ENCODE results near the gene PPP1R3F.
"Not testable (repeated sequence)": the region's sequence is repeated elsewhere in the genome, so short reads cannot be mapped to it uniquely, and the experiment has no call there.

The PPP1R3F gene

DNA sequence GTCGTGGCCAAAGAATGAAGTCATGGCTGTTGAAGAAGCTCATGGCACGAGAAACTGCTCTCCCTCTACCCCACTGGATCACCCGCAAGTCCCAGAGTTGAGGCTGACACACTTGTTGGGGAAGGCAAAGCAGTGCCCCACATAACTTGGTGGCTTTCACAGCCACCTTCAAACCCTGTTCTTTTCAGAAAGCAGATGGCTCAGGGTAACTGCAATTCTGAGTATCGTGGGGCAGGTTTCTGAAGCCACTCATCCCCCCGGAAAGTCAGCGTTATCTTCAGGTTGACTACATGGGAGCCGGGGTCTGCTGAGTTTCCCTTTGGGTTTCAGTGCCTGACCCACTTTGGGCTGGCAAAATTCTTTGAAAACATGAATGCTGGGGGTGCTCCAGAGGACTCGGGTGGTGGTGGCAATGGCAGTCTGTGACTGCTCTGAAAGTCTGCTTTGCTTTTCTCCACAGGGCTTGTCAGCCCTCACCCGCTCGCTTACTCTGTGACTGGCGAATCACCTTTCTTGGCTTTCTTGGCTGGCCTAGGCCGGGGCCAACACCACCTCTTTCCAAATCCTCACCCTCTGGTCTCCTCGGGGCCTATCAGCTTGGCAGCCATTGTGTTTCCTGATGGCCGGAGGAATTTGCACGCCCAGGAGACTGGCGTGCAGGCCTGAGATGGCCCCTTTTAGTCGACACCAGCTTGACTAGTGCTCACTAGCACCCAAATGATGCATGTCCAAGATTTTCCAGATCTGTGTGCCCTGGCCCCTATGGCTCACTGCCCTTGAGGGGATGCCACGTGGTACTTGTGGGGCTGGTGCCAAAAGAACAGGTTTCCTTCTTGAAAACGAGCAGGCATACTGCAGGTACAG lies 7.3 kb downstream of the PPP1R3F start:
- no peak for DNase-seq

DNA sequence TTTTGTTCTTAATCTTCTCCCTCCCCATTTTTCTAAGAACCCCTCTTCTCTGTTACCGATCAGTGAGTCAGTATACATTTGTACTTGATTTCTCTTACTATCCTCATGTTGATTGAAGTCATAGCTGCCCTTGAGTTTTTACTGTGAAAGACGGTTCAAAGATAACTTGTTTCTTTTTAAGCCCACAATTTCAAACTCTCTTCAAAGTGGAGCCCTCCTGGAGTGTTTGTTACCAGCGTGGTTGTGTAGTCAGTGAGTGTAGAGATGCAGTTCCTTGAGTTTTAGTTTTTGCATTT lies 7.9 kb downstream of the PPP1R3F start:
- no peak for DNase-seq

DNA sequence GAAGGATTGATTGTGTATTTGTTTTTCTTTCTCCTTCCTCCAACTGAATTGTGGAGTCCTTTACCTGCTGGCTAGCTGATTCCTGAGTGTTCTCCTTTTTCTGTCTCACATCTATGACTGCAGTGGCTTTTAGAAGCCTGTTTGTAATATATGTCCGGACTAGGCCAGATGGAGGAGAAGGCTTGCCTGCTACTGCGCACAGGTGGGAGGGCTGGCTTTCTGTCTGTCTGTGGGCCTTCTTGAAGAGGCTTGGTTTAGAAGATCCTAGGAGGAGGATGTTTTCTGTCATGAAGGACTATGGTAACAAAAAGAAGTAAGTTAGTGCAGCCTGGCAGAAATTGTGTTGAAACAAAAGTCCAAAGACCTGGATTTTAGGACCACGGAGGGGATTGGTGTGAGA lies 8.5 kb downstream of the PPP1R3F start:
- no peak for DNase-seq

DNA sequence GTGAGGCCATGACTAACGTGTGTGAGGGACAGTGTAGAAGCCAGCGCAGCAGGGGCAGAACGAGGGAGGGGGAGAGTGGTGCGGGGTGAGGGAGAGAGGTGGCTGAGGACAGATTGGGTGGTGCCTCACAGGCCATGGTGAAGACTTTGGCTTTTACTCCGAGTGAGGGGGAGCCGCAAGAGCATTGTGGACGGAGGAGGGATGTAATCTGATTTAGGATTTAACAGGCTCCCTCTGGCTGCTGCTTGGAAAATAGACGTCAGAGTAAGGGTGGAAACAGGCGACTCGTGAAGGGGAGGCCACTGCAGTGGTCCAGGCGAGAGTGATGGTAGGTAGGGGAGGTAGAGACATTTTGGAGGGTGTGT lies 13.0 kb downstream of the PPP1R3F start:
- DNase-seq = no peak

DNA sequence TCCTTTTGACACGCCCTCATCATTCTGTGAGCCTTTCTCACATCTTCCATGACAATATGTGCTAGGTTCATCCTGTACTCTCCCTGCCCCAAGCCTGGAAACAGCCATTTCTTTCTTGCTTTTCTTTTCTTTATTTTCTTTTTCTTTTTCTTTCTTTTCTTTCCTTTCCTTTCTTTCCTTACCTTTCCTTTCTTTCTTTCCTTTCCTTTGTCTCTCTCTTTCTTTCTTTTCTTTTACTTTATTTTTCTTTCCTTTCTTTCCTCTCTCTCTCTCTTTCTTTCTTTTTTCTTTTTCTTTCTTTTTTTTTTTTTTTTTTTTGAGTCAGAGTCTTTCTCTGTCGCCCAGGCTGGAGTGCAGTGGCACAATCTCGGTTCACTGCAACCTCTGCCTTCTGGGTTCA lies 14.6 kb downstream of the PPP1R3F start:
- DNase-seq = no peak

DNA sequence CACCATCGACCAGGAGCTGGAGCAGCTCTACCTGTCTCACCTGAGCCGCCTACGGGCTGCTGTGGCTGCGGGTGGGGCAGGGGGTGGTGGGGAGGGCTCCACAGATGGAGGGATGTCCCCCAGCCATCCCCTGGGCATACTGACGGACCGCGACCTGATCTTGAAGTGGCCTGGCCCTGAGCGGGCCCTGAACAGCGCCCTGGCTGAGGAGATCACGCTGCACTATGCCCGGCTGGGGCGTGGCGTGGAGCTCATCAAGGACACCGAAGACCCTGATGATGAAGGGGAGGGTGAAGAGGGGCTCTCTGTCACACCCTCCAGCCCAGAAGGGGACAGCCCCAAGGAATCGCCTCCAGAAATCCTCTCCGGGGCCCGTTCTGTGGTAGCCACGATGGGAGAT lies 16.5 kb downstream of the PPP1R3F start:
- DNase-seq = no peak

DNA sequence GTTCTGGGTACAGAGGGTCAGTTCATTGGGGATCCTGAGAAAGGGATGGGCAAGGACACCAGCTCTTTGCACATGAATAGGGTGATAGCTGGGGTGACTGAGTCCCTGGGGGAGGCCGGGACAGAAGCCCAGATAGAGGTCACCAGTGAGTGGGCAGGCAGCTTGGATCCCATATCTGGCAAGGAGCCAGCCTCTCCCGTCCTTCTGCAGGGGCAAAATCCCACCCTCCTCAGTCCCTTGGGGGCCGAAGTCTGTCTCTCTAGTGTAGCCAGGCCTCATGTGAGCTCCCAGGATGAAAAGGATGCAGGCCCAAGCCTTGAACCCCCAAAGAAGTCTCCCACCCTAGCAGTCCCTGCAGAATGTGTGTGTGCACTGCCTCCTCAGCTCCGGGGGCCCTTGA lies 17.0 kb downstream of the PPP1R3F start:
- no peak for DNase-seq

DNA sequence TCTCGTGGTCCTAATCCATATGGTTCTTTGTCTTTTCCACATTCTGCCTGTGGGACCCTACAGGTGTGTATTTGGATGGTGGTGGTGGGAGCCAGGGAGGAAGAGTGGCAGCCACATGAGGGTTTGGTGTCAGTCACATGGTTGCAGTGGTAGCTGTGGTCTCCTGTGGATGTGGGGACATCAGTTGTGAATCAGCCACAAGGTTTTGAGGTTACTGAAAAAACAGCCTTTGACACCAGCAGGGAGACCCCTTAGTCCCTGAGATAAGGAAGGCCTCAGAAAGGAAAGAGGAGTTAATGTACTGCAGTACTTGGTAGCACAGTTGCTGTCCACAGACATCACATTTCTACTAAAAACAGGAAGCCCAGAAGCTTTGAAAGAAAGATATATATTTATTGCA lies 18.1 kb downstream of the PPP1R3F start:
- DNase-seq = no peak

DNA sequence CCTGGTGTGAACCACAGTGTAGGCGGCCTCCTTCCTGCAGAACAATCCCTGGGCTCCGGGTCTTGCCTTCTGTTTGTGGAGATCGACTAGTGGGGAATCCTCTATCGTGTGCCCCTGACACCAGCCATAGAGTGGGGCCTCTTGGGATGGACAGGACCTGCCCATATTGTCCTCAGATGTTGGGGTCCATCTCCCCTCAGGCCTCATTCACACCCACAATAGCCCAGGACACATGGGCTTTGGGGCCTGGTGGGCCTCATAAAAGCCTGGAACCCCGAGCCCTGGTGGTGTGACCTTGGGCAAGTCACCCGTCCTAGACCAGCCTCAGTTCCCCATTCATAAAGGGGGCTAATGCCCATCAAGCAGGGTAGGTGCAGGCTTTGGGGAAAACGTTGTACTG lies 20.6 kb downstream of the PPP1R3F start:
- no peak for DNase-seq

DNA sequence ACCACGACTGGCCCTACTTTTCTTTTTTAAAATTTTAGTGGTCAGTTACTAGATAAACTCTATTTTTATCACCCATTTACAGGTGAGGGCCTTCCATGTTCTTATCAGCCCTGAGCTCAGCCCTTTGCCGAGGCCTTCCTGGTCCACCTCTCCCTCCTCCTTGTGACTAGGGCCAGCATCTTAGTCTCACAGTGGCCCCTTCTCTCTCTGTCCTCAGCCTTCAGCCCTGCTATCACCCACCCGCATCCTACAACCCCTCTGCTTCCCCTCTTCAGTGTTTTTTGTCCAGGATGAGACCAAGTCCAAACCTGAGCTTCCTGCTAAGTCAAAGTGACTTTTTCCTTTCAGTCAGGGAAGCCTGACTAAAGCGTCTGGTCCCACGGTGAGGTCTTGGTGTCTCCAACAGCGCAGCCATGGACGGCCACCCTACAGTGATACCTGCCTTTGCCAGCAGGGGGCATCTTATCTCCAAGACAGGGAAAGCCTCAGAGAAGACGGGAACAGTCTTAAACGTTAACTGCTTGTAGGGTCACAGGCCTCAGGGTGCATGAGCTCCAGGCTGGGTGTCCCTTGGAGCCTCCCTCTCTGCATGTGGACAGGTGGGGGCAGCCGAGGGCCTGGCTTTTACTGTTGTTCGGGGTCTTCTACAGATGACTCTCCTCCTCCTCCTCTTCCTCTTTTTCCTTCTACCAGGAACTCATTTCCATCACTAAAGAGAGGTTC lies 22.2 kb downstream of the PPP1R3F start:
- DNase-seq = no peak

DNA sequence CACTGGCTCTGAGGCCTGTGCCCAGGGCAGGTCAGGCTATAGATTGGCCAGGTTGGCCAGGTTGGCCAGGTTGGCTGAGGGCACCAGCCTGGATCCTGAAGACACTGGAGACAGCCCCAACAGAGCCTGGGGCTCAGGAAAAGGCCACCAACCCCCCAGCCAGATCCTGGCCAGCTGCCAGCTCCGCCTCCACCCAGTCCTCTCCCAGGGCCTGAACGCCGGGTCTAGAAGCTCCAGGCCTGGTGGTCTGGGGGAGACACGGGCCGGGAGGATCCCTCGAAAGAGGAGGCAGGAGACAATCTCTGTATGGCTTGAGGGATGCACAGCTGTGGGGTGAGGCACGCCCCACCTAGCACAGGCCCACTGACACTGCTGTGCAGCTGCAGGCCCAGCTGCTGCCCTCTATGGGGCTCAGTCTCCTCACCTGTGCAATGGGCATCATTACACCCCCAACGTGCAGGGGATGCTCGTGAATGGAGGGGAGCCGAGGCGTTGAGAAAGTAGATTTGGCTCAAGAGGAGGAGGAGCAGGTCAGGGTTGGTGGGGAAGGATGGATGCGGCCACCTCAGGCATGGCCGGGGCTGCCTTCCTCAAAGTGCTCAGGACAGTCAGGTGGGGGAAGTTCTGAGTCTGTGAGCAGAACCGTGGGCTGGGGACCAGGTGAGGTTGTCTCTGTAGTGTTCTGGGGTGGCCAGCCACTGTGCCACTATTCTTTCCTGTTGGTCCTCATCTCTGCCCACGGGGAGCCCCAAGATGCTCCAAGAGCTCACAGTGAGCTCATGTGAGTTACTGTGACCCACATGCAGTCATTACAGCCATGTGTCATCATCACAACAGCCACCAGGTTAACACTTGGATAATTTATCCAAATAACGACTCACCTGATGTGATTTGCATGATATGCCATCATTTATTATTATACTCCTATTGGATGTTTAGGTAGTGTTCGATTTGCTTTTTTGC lies 23.1 kb downstream of the PPP1R3F start:
- no peak for DNase-seq

DNA sequence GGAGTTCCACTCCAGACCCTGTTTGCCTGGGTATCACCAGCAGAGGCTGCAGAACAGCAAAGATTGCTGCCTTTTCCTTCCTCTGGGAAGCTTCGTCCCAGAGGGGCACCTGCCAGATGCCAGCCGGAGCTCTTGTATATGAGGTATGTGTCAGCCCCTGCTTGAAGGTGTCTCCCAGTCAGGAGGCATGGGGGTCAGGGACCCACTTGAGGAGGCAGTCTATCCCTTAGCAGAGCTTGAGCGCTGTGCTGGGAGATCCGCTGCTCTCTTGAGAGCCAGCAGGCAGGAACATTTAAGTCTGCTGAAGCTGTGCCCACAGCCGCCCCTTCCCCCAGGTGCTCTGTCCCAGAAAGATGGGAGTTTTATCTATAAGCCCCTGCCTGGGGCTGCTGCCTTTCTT lies 29.7 kb downstream of the PPP1R3F start:
- DNase-seq = not testable (repeated sequence)

DNA sequence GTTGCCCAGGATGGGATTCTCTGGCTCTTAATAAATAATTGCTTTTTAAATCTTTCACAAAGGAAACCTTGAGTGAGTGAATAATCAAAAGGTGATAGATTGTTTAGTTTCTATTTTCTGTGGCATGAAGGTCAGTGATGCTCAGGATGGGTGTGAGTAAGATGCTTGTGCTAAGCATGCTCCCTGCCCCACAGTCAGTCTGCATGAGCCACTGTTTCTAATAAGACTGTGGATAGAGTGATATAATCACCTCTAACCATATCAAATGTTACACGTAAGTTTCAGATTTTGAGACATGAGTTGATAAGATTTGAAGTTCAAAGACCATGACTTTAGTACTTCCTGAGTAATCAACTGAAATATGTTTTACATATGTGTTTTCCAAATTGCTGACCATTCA lies 31.1 kb downstream of the PPP1R3F start:
- DNase-seq = no peak

DNA sequence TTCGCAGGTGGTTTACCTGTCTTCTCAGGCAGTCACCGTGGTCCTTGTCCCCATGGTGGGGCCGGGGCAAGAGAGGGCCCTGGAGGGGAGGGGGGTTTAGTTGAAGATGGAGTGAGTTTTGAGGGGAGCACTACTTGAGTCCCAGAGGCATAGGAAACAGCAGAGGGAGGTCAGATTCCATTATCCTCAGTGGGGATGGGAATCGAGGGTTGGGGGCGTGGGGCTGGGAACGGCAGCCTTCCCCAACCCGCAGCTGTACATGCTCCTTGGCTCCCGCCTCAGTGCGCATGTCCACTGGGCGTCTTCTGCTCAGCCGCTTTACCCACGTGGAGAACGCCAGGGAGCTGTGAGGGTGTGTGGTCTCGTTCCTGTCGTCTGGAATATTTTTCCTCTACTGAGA lies 33.8 kb downstream of the PPP1R3F start, which contains the start of gene GAGE10:
Gene GAGE10 (plus strand): TSS at position 301 of the 400 bp plus-strand sequence. CDS start 1,214 bp downstream, outside the sequence.
- no peak for DNase-seq

DNA sequence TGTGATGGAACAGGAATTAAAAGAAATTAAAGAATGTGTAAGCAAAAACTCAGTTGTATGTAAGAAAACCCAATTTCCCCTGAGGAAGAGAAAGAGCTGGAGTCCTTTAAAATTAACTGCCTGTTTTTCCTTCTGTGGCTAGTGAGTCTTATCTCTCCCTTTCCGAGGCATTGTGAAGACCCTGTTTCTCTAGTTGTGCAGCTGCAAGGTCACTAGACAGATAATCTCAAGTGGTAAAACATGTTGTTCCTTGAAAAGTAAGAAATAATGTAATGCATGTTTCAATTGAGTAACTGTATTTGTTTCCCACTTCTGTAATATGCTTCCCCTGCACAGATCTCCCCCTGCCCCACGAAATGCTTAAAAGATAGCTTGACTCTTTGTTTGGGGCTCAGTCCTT lies 38.2 kb downstream of the PPP1R3F start:
- not testable (repeated sequence) for DNase-seq

DNA sequence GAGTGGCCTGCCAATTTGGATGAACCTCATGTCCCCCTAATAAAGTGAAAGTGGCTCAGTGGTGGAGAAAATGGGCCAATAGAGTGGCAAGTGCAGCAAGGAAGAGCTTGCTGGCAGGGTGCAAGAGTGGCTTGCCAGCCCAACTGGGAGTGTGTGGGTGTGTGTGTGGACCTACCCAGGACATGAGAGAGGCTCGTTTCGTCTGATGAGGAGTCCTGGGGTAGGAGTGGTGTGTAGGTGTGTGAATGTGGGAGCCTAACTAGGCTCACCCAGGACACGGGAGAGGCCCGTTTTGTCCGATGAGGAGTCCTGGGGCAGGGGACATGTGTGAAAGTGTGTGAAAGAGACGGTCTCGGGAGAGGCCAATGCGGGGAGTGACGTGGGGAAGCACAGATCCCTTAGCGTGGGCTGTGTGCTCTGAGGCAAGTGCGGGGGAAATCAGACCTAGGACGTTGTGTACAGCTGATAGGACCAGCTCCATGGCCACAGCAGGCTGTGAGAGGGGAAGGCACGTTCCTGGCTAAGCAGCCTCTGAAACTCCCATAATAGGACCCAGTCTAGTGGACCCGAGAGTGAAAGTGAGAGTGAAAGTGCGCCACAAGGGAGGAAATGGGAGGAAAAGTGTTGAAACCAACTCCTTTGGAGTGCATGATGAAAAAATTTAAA lies 39.1 kb downstream of the PPP1R3F start:
- no peak for DNase-seq

DNA sequence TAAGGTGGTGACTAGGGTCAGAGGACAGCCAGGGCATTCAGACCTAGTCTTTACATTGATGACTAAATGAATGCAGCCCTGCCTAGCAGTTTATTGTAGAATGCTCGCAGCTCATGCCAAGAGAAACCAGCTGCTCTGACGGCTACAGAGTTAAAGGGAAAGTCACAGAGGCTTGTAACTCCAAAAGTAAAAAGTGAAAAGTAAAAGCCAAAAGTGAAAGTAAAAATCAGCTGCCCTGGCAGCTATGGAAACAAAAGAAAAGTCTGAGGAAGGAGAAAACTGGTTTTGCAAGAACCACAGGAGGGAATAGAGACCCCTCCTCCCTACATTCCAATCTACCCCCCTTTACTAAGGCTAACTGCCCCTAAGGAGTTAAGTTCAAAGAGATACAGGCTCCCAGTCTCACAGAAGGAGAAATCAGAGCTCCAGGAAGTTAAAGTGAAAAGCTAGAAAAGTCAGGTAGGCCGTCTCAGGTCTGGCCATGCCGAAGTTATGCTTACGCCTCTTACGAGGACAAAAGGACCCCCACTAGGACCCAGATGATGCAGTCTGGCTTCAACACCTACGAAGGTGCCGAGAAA lies 39.9 kb downstream of the PPP1R3F start:
- DNase-seq = no peak

DNA sequence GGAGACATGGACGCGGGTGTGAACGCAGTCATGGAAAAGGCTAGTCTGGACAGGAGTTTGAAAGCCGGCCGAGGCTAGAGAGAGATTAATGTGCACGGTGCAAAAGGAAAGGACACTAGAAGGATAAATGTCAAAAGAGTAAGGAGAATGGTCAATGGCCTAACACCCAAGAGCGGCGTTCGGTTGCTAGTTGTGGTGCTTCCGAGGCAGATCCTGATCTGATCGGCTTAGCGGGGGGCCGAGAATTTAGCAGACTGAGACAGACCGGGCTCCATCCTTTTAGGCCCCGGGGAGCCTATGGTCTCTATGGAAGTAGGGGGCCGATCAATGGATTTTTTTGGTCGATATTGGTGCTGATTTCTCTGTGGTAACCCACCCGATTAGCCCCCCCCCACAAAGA lies 40.8 kb downstream of the PPP1R3F start:
- DNase-seq = no peak

DNA sequence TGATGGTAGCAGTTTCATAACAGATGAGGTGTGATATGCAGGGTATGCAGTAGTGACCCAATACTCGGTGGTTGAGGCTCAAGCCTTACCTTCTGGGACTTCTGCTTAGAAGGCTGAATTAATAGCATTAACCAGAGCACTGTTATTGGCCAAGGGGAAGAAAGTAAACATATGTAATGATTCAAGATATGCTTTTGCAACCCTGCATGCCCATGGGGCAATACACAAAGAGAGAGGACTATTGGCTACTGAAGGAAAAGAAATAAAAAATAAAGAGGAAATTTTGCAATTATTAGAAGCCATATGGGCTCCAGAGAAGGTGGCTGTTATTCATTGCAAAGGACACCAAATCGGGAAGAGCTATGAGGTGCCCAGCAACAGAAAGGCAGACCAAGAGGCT lies 42.6 kb downstream of the PPP1R3F start:
- no peak for DNase-seq

DNA sequence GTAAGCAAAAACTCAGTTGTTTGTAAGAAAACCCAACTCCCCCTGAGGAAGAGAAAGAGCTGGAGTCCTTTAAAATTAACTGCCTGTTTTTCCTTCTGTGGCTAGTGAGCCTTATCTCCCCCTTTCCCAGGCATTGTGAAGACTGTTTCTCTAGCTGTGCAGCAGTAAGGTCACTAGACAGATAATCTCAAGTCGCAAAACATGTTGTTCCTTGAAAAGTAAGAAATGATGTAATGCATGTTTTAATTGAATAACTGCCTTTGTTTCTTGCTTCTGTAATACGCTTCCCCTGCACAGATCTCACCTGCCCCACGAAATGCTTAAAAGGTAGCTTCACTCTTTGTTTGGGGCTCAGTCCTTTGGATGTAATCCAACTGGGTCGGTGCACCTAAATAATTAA lies 46.5 kb downstream of the PPP1R3F start:
- no peak for DNase-seq

DNA sequence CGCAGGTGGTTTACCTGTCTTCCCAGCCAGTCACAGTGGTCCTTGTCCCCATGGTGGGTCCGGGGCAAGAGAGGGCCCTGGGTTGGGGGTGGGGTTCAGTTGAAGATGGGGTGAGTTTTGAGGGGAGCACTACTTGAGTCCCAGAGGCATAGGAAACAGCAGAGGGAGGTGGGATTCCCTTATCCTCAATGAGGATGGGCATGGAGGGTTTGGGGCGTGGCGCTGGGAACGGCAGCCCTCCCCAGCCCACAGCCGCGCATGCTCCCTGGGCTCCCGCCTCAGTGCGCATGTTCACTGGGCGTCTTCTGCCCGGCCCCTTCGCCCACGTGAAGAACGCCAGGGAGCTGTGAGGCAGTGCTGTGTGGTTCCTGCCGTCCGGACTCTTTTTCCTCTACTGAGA lies 52.1 kb downstream of the PPP1R3F start, which contains the start of gene GAGE12J:
Gene GAGE12J (plus strand): TSS at position 301 of the 400 bp plus-strand sequence. CDS start 1,157 bp downstream, outside the sequence.
- DNase-seq = not testable (repeated sequence)

DNA sequence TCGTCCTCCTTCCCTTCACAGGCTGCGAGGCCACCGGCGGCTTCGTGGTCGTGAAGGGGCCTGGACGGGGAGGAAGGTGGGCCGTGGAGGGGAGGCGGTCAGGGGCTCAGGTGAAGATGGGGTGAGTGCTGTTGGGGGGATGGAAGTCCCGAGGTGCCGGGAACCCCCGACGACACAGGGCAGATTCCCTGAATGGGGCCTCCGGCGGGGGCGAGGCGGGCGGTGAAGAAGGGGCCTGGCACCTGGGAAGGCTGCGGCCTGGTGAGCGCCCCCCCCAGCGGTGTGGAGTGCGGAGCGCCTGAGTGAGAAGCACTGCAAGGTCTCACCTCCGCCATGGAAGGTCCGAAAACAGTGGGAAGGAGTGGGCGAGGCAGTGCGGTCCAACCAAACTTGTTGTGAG lies 52.7 kb downstream of the PPP1R3F start:
- not testable (repeated sequence) for DNase-seq

Measured in activated gamma-delta T cell (primary cell).